Skeletal muscle tissue (tissue), 4 donors: Measurements from ENCODE around the gene FEM1B. TPM values are rescaled to one million over a fixed set of nuclear protein-coding genes. Genes with fewer than 3 reads are reported as not detected.

Experiments
- H3K27ac ChIP-seq: one replicate; pipeline ENCODE4 v1.7.0; 2013; ENCODE audit warnings: mild to moderate bottlenecking, low read depth, low read length, inconsistent platforms
- H3K27me3 ChIP-seq, 3 donors: one replicate each; pipeline ENCODE4 v1.7.0; 2013; ENCODE audit warnings: low read length in 3 of 3; ENCODE audit not compliant: control insufficient read depth in 3 of 3, insufficient read depth in 3 of 3
- H3K36me3 ChIP-seq, 3 donors: one replicate each; pipeline ENCODE4 v1.7.0; 2013; ENCODE audit warnings: low read length in 3 of 3; ENCODE audit not compliant: control insufficient read depth in 3 of 3, insufficient read depth in 3 of 3
- H3K4me1 ChIP-seq, 3 donors: one replicate each; pipeline ENCODE4 v1.7.0; 2013; ENCODE audit warnings: low read length in 3 of 3, mild to moderate bottlenecking in 3 of 3; ENCODE audit not compliant: control insufficient read depth in 3 of 3, insufficient read depth in 3 of 3
- H3K4me3 ChIP-seq, 3 donors: one replicate each; pipeline ENCODE4 v1.7.0; 2013; ENCODE audit warnings: low read length in 3 of 3
- H3K9ac ChIP-seq, 3 donors: one replicate each; pipeline ENCODE4 v1.7.0; 2013; ENCODE audit warnings: low read length in 3 of 3, mild to moderate bottlenecking in 3 of 3, moderate library complexity in 2 of 3, low read depth in 1 of 3
- H3K9me3 ChIP-seq, 3 donors: one replicate each; pipeline ENCODE4 v1.7.0; 2013; ENCODE audit warnings: low read length in 3 of 3; ENCODE audit not compliant: control insufficient read depth in 3 of 3
- total RNA-seq: library from RNA; depleted of rRNA; stranded (reverse); fragments of >200 nt; gene quantifications from one replicate; pipeline ENCODE4 v1.2.3, GENCODE V29; 2014
- donor health status: Osteomylitis.

FEM1B gene
- total RNA-seq, 1 donor from 2014 or later, result 42.8 TPM

DNA sequence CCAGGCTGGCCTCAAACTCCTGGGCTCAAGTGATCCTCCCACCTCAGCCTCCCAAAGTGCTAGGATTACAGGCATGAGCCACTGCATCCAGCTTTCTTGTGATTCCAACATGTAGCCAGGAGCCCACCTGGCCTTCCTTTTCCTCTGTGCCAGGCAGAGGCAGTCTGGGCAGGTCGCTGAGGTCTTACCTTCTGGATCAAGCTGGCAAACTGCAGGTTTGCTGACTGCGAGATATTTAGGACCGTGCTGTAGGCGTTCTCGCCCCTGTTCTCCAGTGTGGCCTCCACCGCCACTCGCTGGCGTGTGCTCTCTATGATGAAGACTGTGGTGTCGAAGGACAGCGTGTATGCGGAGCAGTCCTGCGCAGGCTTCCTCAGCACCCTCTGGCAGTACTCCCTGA, 42.5 kb downstream of the FEM1B start:
- Histone ChIP-seq H3K36me3 (peaks cover 0 to 4% (median 2%) of the 10 kb centered on the region in 3 donors), H3K27ac (no peak overlapping the region), H3K4me1 (peaks cover 0 to 2% (median 0%) of the 10 kb centered on the region in 3 donors), H3K9ac (no peak overlapping the region), H3K4me3 (no peak overlapping the region), H3K9me3 (no peaks in the 10 kb centered on the region), H3K27me3 (peaks cover 0 to 2% (median 0%) of the 10 kb centered on the region in 3 donors)

DNA sequence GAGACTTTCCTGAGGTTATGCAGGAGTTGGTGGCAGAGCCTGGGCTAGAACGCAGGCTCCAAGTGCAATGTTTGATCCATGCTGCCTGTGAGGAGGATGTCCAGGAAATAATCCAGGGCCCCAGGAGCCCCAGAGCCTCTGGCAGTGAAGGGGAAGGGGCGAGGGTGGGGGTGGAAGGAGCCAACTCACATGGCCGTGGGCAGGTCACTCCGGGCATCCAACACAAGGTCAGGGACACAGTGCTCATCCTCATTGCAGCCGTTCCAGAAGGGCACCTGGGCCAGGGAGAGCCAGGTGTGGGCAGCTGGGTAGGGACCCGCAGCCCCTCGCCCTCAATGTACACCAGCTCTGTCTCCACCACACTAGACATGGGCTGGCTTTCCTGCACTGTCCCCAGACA, 43.7 kb downstream of the FEM1B start:
- no peaks in the 10 kb centered on the region for H3K4me1 ChIP-seq
- peaks cover 0 to 2% (median 0%) of the 10 kb centered on the region in 3 donors for H3K27me3 ChIP-seq
- no peaks in the 10 kb centered on the region for H3K9me3 ChIP-seq
- H3K9ac ChIP-seq, result no peak overlapping the region
- H3K4me3 ChIP-seq, result no peak overlapping the region
- no peak overlapping the region for H3K27ac ChIP-seq
- peaks cover 0 to 4% (median 4%) of the 10 kb centered on the region in 3 donors for H3K36me3 ChIP-seq

DNA sequence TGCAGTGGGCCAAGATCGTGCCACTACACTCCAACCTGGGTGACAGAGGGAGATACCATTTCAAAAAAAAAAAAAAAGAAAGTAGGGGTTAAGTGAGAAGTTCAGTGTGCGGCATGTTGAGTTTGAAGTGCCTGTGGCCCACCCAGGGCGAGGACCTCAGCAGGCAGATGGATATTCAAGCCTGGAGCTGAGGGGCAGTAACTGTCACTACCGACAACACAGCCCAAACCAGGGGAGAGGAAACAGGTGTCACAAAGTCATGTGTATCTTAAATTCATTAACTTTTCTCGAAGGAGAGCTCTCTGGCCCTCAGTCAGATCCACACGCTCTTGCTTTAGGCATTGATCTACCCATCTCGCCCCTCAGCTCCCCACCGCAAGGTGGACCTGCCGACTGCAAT, 45.3 kb downstream of the FEM1B start:
- Histone ChIP-seq H3K27me3 (peaks cover 0 to 7% (median 6%) of the 10 kb centered on the region in 3 donors), H3K9ac (no peak overlapping the region), H3K4me1 (no peaks in the 10 kb centered on the region), H3K4me3 (no peak overlapping the region), H3K27ac (no peak overlapping the region), H3K9me3 (no peaks in the 10 kb centered on the region), H3K36me3 (peaks cover 0 to 4% (median 2%) of the 10 kb centered on the region in 3 donors)

DNA sequence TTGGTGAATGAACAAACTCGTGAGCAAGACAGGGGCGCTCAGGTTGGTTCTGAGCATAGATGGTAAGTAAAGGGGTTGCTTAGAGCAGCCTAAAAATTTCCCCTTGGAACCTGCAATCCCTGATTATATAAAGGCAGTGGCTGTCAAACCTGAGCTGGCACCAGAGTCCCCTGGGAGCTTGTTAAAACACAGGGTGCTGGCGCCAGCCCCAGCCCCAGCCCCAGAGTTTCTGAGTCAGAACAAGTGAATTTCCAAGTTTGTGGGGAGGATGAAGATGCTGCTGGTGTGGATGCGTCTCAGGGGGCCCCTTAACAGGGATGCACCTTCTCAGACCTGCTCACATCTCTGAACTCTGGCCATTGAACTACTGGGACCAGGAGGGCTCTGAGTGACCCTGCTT, 48.2 kb downstream of the FEM1B start:
- H3K4me1 ChIP-seq, result no peaks in the 10 kb centered on the region
- peaks cover 0 to 7% (median 5%) of the 10 kb centered on the region in 3 donors for H3K27me3 ChIP-seq
- H3K9me3 ChIP-seq, result no peaks in the 10 kb centered on the region
- H3K27ac ChIP-seq, result no peak overlapping the region
- no peak overlapping the region for H3K9ac ChIP-seq
- no peak overlapping the region for H3K4me3 ChIP-seq
- H3K36me3 ChIP-seq, result peaks cover 0 to 6% (median 0%) of the 10 kb centered on the region in 3 donors

DNA sequence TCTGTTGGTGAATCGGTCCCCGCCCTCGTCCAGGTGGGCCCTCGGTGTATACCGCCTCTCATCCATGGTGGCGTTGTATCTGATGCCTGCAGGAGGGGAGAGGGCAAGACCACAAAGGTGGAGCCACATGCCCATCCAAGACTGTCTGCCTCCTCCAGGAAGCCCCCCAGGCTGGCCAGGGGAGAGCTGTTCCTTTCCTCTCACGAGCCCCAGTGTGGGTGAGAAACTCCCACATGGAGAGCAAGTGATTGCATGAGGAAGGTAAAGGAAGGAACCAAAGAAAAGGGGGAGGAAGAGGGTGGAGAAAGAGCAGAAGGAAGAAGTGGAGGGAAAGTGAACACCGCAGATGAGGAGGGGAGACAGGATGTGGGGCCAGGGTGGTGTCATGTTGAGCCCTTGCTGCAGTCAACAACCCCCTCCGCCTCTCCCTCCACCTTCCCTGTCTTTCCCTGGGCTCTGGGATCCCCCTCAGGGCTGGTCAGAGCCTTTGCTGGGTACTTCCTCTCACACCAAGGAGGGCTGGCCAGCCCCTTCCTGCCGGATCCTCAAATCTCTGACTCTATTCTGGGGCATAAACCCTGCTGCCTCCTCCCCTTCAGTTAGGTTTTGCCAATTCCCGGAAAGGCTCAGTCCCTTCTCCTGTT, 49.3 kb downstream of the FEM1B start:
- H3K4me1 ChIP-seq, result no peaks in the 10 kb centered on the region
- peaks cover 0 to 6% (median 0%) of the 10 kb centered on the region in 3 donors for H3K36me3 ChIP-seq
- no peak overlapping the region for H3K27ac ChIP-seq
- H3K9me3 ChIP-seq, result no peaks in the 10 kb centered on the region
- no peak overlapping the region for H3K9ac ChIP-seq
- peaks cover 0 to 7% (median 5%) of the 10 kb centered on the region in 3 donors for H3K27me3 ChIP-seq
- no peak overlapping the region for H3K4me3 ChIP-seq

DNA sequence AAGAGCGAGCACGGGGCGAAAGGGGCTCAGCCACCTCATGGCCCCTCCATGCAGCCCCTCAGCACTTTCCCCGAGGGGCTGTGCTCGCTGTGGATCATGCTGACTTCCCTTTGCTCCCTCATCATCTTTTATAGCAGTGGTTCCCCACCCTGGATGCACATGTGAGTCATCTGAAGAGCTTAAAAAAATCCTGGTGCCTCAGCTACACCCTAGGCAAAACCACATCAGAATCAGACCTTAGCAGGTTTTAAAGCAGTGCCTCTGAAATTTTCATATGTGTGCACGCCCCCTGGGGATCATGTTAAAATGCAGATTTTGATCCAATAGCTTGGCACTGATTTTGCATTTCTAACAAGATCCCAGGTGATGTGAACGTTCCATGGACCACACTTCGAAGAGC, 50.9 kb downstream of the FEM1B start:
- H3K9ac ChIP-seq, result no peak overlapping the region
- H3K27ac ChIP-seq, result no peak overlapping the region
- H3K36me3 ChIP-seq, result peaks cover 0 to 6% (median 0%) of the 10 kb centered on the region in 3 donors
- no peaks in the 10 kb centered on the region for H3K9me3 ChIP-seq
- H3K27me3 ChIP-seq, result peaks cover 0 to 7% (median 5%) of the 10 kb centered on the region in 3 donors
- H3K4me3 ChIP-seq, result no peak overlapping the region
- peaks cover 0 to 1% (median under 1%) of the 10 kb centered on the region in 3 donors for H3K4me1 ChIP-seq

DNA sequence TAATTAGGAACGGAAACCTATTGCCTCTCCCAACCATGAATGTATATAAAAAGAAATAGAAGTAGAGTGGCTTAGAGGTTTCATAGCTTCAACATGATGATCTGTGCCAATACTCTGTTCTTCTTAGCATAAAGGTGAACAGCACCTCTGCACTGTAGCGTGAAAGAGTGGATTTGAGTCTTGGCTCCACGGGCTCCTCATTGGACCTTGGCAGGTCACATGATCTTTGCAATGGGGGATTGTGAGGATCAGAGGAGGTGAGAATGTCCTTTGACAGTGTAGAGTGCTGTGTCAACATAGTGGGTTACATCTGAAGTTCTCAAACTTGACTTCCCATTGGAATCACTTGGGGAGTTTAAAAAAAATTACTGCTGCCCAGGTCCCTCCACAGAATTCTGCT, 51.4 kb downstream of the FEM1B start:
- Histone ChIP-seq H3K36me3 (peaks cover 0 to 6% (median 0%) of the 10 kb centered on the region in 3 donors), H3K9ac (no peak overlapping the region)

DNA sequence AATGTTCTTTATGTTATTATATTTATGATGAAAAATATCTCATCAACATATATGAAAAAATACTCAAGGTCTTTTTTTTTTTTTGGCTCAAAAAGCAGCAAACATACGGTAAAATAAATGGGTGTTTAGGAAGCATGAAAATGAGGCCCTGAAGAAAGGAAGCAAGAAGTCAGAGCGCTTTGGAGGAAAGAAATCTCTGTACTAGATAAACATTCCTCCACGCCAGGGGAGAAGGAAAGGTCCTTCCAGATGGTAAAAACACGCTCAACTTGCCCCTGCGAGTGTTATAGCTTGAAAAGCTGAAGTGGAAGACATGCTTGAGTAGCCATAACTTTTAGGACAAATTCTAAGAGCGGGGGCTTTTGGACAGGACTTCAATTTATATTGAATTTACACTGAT, 52.9 kb downstream of the FEM1B start:
- Histone ChIP-seq H3K4me3 (no peak overlapping the region), H3K9ac (no peak overlapping the region), H3K9me3 (no peaks in the 10 kb centered on the region), H3K36me3 (peaks cover 0 to 6% (median 0%) of the 10 kb centered on the region in 3 donors), H3K27ac (no peak overlapping the region), H3K27me3 (peaks cover 0 to 7% (median 5%) of the 10 kb centered on the region in 3 donors), H3K4me1 (peaks cover 14 to 16% (median 16%) of the 10 kb centered on the region in 3 donors)

More for the DNA sequence above, 51.4 kb downstream of the FEM1B start:
- Histone ChIP-seq H3K27me3 (peaks cover 0 to 7% (median 5%) of the 10 kb centered on the region in 3 donors), H3K27ac (no peak overlapping the region), H3K4me3 (no peak overlapping the region), H3K4me1 (peaks cover 3 to 5% (median 4%) of the 10 kb centered on the region in 3 donors), H3K9me3 (no peaks in the 10 kb centered on the region)

DNA sequence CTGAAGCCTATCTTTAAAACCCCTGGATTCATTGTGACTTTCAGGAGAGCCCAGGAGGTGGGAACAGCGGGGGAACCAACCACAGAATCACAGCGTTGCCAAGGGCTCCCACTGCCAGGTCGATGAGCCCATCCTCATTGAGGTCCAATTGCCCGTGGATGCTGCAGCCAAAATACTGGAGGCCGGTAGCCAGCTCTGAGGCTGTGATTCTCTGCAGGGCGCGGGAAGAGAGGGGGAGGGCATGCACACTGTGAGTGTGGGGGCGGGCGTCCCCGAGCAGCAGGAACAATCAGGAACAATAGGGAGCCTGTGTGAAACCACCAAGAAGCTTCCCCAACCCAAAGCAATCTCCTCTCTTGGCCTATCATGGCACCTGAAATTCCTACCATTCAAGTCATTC, 53.4 kb downstream of the FEM1B start:
- H3K36me3 ChIP-seq, result peaks cover 0 to 3% (median 0%) of the 10 kb centered on the region in 3 donors
- H3K4me3 ChIP-seq, result no peak overlapping the region
- peaks cover 0 to 7% (median 5%) of the 10 kb centered on the region in 3 donors for H3K27me3 ChIP-seq
- peaks cover 14 to 16% (median 16%) of the 10 kb centered on the region in 3 donors for H3K4me1 ChIP-seq
- no peak overlapping the region for H3K9ac ChIP-seq
- H3K9me3 ChIP-seq, result no peaks in the 10 kb centered on the region
- no peak overlapping the region for H3K27ac ChIP-seq

DNA sequence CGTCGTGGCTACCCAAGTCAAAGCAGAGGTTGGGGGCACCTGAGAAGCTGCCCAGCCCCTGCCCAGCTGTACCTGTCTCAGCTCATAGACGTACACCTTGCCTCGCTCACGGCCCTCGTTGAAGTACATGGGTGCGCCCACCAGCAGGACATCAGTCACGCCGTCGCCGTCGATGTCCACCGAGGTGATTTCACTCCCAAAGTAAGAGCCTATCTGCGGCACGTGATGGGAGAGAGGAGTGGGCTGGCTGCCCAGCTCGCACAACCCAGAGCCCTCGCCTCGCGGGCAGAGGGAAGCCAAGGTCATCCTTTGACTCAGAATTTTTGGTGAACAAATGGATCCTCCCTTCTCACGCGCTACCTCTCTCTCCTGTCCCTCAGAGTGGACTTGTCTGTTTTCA, 54.7 kb downstream of the FEM1B start:
- Histone ChIP-seq H3K36me3 (peaks cover 0 to 2% (median 0%) of the 10 kb centered on the region in 3 donors), H3K27ac (no peak overlapping the region), H3K4me1 (peaks cover 14 to 16% (median 16%) of the 10 kb centered on the region in 3 donors), H3K9me3 (no peaks in the 10 kb centered on the region), H3K4me3 (no peak overlapping the region), H3K9ac (no peak overlapping the region), H3K27me3 (no peaks in the 10 kb centered on the region)
